Endothelial cell of umbilical vein (primary cell): ENCODE results near the gene FAM72B.
"Not testable (repeated sequence)": the region's sequence is repeated elsewhere in the genome, so short reads cannot be mapped to it uniquely, and the experiment has no call there.

ENCODE experiments used
- JUN ChIP-seq: IDR thresholded peaks from 2 replicates; pipeline ENCODE4 v1.6.1; 2011; ENCODE audit warnings: borderline replicate concordance, low read depth; ENCODE audit not compliant: insufficient read length, insufficient read depth
- POLR2A ChIP-seq: IDR thresholded peaks from 2 replicates; pipeline ENCODE4 v1.6.1; 2012; ENCODE audit warnings: low read depth, mild to moderate bottlenecking, control low read depth, low read length
- POLR2AphosphoS5 ChIP-seq: IDR thresholded peaks from 2 replicates; pipeline ENCODE4 v1.6.1; 2012; ENCODE audit warnings: low read depth, mild to moderate bottlenecking, control low read depth, low read length, moderate library complexity; ENCODE audit not compliant: insufficient read depth
- TF ChIP-seq, protein P1 (sequence below), 2 donors: IDR thresholded peaks; 1 replicate in 1 of 2; 2 replicates in 1 of 2; pipeline ENCODE4 v1.5.1; 2011; ENCODE audit warnings: low read length in 2 of 2, mild to moderate bottlenecking in 2 of 2, moderate library complexity in 2 of 2, control low read depth in 1 of 2, inconsistent platforms in 1 of 2, low read depth in 1 of 2; ENCODE audit not compliant: insufficient read depth in 1 of 2; ENCODE audit errors: extremely low read depth in 1 of 2
- TF ChIP-seq, protein P2 (sequence below): IDR thresholded peaks from 2 replicates; pipeline ENCODE4 v1.6.1; 2011; ENCODE audit not compliant: insufficient read depth, insufficient read length

DNA sequence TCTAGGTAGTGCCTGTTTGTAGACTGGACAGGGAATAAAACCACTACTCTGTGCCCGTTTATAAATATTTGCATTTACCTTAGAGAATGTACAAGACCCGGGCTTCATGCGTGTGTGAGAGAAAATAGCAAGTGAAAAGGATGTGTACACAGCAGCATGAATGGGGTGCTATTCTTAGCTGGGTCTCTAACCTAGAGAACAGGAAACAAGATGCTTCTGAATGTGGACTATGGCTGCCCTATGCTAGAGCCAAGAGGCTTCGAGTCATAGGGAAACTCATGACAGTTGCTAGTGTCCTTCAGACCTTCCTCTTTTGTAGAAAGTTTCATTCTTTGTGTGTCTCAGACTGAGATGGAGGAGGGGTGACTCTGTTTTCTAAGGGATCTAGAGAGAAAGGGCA is 40.6 kb upstream of the FAM72B start:
- TF ChIP-seq POLR2A, POLR2AphosphoS5, JUN: not testable (repeated sequence)
- TF ChIP-seq, protein P1, sequence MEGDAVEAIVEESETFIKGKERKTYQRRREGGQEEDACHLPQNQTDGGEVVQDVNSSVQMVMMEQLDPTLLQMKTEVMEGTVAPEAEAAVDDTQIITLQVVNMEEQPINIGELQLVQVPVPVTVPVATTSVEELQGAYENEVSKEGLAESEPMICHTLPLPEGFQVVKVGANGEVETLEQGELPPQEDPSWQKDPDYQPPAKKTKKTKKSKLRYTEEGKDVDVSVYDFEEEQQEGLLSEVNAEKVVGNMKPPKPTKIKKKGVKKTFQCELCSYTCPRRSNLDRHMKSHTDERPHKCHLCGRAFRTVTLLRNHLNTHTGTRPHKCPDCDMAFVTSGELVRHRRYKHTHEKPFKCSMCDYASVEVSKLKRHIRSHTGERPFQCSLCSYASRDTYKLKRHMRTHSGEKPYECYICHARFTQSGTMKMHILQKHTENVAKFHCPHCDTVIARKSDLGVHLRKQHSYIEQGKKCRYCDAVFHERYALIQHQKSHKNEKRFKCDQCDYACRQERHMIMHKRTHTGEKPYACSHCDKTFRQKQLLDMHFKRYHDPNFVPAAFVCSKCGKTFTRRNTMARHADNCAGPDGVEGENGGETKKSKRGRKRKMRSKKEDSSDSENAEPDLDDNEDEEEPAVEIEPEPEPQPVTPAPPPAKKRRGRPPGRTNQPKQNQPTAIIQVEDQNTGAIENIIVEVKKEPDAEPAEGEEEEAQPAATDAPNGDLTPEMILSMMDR (IDR thresholded peaks at IDR 0.05; ENCODE audit: extremely low read depth in 1 of 2, insufficient read depth in 1 of 2, low read depth in 1 of 2, low read length in 2 of 2), result not testable (repeated sequence)
- TF ChIP-seq, protein P2, sequence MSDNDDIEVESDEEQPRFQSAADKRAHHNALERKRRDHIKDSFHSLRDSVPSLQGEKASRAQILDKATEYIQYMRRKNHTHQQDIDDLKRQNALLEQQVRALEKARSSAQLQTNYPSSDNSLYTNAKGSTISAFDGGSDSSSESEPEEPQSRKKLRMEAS, result not testable (repeated sequence)
